ENCODE results near the gene SDK2. TPM values are rescaled to one million over a fixed set of nuclear protein-coding genes. Genes with fewer than 3 reads are reported as not detected.

The SDK2 gene
- polyA plus RNA-seq, 2 of the 4 experiments (the other 2 are of a cell fraction): 0.36 to 0.57 TPM

GRCh38 chr17:73471924-73472323 is 172.3 kb downstream of the SDK2 start:
- no peak for TF ChIP-seq HES2 (IDR thresholded peaks at IDR 0.05)
- no peak for TF ChIP-seq RFX5 (IDR thresholded peaks at IDR 0.05)
- no peak for TF ChIP-seq PHF8 (IDR thresholded peaks at IDR 0.05; ENCODE audit: borderline replicate concordance, low read depth)
- TF ChIP-seq MAZ (IDR thresholded peaks at IDR 0.05; ENCODE audit: borderline replicate concordance, low read depth, low read length): no peak
- no peak for TF ChIP-seq CEBPB (IDR thresholded peaks at IDR 0.05)
- no peak for TF ChIP-seq NPAS2 (CRISPR knock-in tag; IDR thresholded peaks at IDR 0.05; ENCODE audit: borderline replicate concordance)
- TF ChIP-seq CHD2 (IDR thresholded peaks at IDR 0.05; ENCODE audit: low read length, partially characterized antibody): no peak
- TF ChIP-seq HMGXB4 (CRISPR knock-in tag; IDR thresholded peaks at IDR 0.05; ENCODE audit: borderline replicate concordance): no peak
- TF ChIP-seq RNF2 (IDR thresholded peaks at IDR 0.05; ENCODE audit: borderline replicate concordance, low read depth): no peak
- no peak for TF ChIP-seq JUNB (IDR thresholded peaks at IDR 0.05)
- TF ChIP-seq MAX (IDR thresholded peaks at IDR 0.05): no peak
- no peak for TF ChIP-seq POLR2AphosphoS2 (conservative IDR thresholded peaks at IDR 0.05; ENCODE audit: low read length)
- TF ChIP-seq ZFP36 (IDR thresholded peaks at IDR 0.05; ENCODE audit: borderline replicate concordance, partially characterized antibody): no peak
- no peak for TF ChIP-seq EHMT2 (IDR thresholded peaks at IDR 0.05; ENCODE audit: low read depth)
- TF ChIP-seq TP53 (CRISPR knock-in tag; IDR thresholded peaks at IDR 0.05): no peak
- no peak for TF ChIP-seq JUN (IDR thresholded peaks at IDR 0.05)
- TF ChIP-seq SMC3 (IDR thresholded peaks at IDR 0.05): no peak
- no peak for TF ChIP-seq POLR2A (IDR thresholded peaks at IDR 0.05; ENCODE audit: low read length)
- no peak for TF ChIP-seq ELK1 (IDR thresholded peaks at IDR 0.05; ENCODE audit: low read depth, low read length)
- H3K27ac ChIP-seq: no peak overlapping the region
- no peak overlapping the region for H3K4me2 ChIP-seq
- ChIA-PET CTCF (interaction anchor here (0.9 to 1.5 kb wide), 2 partner anchors 42 to 674 kb away, joined by 3 read pairs; no protein-coding TSS in a partner anchor), POLR2A (no interaction called here)
- H3K4me3 ChIP-seq: no peak overlapping the region
- 63% methylated on average over 12 of the region's 12 CpGs for WGBS (ENCODE audit: missing lambda C conversion rate)
- FAIRE-seq (no peak), DNase-seq (ENCODE audit: low read depth in 1 of 2, low spot score in 1 of 2) (no peak), ATAC-seq (no peak)
- peaks cover 8% of the 10 kb centered on the region; the same call in 2 of the 3 replicates for H3K4me1 ChIP-seq
- H3K9me3 ChIP-seq: peaks cover 6% of the 10 kb centered on the region; the same call in 2 of the 3 replicates

- FAIRE-seq: no peak
- POLR2A ChIA-PET: no interaction called here
These were observed 173.9 kb downstream of the SDK2 start for GRCh38 chr17:73470316-73470826.

More at GRCh38 chr17:73470316-73470826, 173.9 kb downstream of the SDK2 start:
- CTCF ChIA-PET: interaction anchor here (0.6 to 1.7 kb wide), 2 partner anchors 41 to 182 kb away, joined by 3 to 4 read pairs; no protein-coding TSS in a partner anchor
- Histone ChIP-seq H3K27ac (no peak overlapping the region), H3K4me1 (peaks cover 8% of the 10 kb centered on the region; the same call in 2 of the 3 replicates), H3K4me2 (no peak overlapping the region), H3K4me3 (no peak overlapping the region), H3K9me3 (peaks cover 6% of the 10 kb centered on the region; the same call in 2 of the 3 replicates)
- ATAC-seq (no peak), DNase-seq (ENCODE audit: low read depth in 1 of 2, low spot score in 1 of 2) (no peak)
- WGBS (ENCODE audit: missing lambda C conversion rate): 83% methylated on average over 7 of the region's 7 CpGs
- TF ChIP-seq CTCF (IDR thresholded peaks at IDR 0.05) (no peak), E2F6 (IDR thresholded peaks at IDR 0.05; ENCODE audit: borderline replicate concordance, low read depth) (no peak), ELK1 (IDR thresholded peaks at IDR 0.05; ENCODE audit: low read depth, low read length) (no peak), RARB (CRISPR knock-in tag; IDR thresholded peaks at IDR 0.05) (no peak), RFX5 (IDR thresholded peaks at IDR 0.05) (no peak), SREBF2 (IDR thresholded peaks at IDR 0.05) (no peak), POLR2AphosphoS2 (conservative IDR thresholded peaks at IDR 0.05; ENCODE audit: low read length) (no peak)

All from A549 (cell line).